Activated naive CD4-positive, alpha-beta T cell treated with Interleukin-2 at 50 U/mL for 16 hours (primary cell): ENCODE measurements around the gene CDH8.
"Not testable (repeated sequence)": the region's sequence is repeated elsewhere in the genome, so short reads cannot be mapped to it uniquely, and the experiment has no call there.

Experiments
- DNase-seq: peaks from one replicate; pipeline ENCODE4 v3.0.0-alpha.2; 2020

Gene CDH8

GRCh38 chr16:61763013-61763412, 273.2 kb downstream of the CDH8 start:
- no peak for DNase-seq

- no peak for DNase-seq
Measured at GRCh38 chr16:61730997-61731396, 305.2 kb downstream of the CDH8 start.

- no peak for DNase-seq
Measured at GRCh38 chr16:61726701-61727100, 309.5 kb downstream of the CDH8 start.

GRCh38 chr16:61726125-61726524, 310.1 kb downstream of the CDH8 start:
- no peak for DNase-seq

- DNase-seq: no peak
Measured at GRCh38 chr16:61721544-61721943, 314.7 kb downstream of the CDH8 start.

DNA sequence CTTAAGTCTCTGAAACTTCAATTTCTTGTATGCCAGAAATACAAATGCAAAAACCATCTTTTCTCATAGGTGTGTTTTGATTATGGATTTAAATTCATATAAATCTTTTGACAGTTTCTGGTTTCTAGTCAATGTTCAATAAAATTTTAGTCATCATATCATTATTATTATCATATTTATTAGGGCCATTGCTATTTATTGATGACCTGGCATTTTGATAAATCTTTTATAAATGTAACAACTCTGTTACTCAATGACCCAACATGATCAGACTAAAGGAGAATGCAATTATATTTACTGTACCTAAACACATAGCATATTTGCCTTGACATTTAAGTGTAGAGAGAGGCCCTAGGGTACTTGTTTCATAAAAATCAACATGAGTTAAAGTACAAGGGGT, 320.8 kb downstream of the CDH8 start:
- DNase-seq: no peak

- DNase-seq: no peak
Measured at GRCh38 chr16:61713787-61714186, 322.5 kb downstream of the CDH8 start.

GRCh38 chr16:61699640-61700039, 336.6 kb downstream of the CDH8 start:
- not testable (repeated sequence) for DNase-seq

DNA sequence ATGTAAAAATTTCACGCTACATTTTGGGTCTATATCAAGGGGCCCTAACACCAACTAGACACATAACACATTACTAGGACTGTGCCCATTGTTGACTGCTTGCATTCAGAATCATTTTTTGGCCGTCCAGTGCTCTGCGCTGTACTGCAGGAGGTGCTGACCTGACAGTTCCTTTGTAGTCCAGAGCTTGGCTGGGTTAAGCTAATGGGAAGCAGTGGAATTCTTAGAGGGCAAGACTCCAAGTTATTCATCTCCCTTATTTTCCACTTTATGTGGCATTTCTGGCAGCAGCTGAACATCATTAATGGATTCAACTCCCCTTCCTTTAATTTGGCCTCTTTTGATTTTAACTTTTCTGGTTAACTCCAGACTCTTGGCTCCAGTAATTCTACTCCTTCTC, 351.7 kb downstream of the CDH8 start:
- no peak for DNase-seq

DNA sequence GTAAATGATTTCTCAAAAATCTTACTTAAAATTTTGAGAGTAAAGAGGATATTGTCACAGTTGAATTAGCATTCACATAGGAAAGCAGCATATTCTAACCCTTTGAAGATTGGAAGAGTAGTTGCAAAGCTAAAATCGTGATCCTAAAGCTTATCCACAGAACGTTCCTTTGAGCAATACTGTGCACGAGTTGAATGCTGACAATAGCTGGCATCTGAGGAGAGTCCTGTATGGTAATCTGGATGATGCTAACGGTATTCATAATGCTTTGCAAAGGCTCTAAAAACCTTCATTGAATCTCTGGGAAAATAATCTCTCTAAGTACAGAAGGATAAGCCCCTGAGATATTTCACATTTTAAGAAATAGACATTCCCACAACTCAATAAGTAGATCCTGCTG, 354.6 kb downstream of the CDH8 start:
- DNase-seq: no peak

DNA sequence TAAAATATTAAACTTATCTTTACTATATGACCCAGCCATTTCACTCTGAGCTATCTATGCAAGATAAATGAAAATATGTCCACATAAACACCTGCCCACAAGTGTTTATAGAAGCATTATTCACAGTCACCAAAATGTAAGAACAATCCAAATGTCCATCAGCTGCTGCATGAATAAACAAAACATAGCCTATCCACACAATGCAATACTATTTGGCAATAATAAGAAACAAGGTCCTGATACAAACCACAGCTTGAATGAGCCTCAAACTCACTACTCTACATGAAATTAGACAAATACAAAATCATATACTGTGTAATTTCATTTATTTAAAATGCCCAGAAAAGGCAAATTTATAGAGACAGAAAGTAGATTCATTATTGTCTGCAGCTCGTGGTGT, 355.1 kb downstream of the CDH8 start:
- no peak for DNase-seq

DNA sequence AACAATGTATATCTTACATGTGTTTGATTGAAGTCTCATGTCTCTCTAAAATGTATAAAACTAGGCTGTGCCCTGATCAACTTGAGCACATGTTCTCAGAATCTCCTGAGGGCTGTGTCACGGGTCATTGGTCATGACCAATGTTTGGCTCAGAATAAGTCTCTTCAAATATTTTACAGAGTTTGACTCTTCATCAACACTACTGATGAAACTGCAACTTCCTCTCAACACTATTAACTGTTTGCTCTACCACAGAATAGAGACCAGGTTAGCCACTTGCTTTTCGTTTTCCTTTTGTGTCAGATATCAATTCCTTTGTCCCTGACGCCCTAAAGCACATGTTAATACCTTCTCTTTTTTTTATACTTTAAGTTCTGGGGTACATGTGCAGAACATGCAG, 358.1 kb downstream of the CDH8 start:
- no peak for DNase-seq

DNA sequence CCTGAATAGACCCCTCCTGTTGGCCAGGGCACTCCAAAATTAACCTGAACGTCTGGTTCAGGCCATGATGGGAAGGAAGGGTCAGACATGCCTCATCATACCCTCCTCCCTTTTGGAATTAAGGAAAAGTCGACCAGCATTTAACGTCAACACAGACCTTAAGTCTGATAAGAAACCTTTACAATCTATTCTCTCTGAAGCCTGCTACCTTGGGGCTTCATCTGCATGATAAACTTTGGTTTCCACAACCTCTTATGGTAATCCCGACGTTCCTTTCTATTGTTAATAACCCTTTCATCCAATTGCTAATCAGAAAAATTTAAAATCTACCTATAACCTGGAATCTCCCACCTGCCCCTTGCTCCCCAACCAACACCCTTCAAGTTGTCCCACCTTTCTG, 358.5 kb downstream of the CDH8 start:
- DNase-seq: no peak

DNA sequence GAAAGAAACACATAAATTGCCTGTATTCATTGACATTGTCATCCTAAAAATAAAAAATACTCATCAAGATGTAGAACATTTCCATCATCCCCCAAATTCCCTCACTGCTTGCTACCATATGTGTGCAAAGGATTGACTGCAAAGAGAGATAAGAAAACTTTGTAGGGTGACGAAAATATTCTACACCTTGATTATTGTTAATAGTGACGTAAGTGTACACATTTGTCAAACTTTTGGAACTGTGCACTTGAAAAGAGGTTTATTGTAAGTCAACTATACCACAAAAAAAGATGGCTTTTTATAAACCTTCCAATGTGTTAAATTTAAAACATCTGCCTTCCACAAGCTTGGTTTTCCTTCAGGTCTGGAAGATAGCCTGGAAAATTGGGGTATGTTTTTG, 359.5 kb downstream of the CDH8 start:
- no peak for DNase-seq

GRCh38 chr16:61671161-61671560, 365.1 kb downstream of the CDH8 start:
- no peak for DNase-seq

- no peak for DNase-seq
Measured at GRCh38 chr16:61665512-61665911, 370.7 kb downstream of the CDH8 start.

DNA sequence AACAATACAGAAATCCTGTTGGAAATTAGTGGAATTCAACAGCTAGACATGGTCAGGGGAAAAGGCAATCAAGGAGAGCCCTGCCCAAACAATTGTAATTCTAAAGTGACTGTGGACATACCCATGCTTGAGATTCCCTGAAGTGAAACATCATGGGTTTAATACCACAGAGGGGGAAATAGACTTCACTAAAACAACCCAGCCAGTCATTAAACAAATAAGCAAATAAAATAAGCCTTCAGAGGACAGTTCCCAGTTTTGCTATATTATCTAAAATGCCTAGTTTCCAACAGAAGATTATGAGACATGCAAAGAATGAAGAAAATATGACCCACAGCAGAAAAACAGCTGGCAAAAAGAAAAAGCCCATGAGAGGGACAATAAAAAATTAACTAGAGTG, 376.3 kb downstream of the CDH8 start:
- no peak for DNase-seq

- DNase-seq: no peak
Measured at GRCh38 chr16:61654962-61655361, 381.3 kb downstream of the CDH8 start.

DNA sequence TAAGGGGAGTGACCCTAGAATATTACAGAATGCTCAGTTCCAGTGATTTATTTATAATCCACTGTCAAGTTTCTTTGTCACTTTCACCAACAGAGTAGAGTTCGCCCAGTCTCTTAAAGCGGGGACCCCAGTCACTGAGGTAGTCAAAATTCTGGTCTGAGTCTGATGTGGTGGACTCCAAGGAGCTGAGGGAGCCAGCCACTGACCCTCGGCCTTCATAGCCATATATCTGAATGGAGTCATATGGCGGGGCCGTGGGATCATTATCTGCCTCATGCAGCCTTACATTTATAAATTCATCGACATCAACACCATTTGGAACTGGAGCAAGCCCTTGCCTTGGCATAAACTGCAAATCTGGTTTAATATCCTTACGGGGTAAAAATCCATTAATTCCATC, 382.7 kb downstream of the CDH8 start:
- DNase-seq: no peak

GRCh38 chr16:61645561-61645960, 390.7 kb downstream of the CDH8 start:
- no peak for DNase-seq

GRCh38 chr16:61644736-61645135, 391.5 kb downstream of the CDH8 start:
- no peak for DNase-seq

- DNase-seq: no peak
Measured at GRCh38 chr16:61617219-61617783, 418.9 kb downstream of the CDH8 start.

GRCh38 chr16:61616088-61616487, 420.1 kb downstream of the CDH8 start:
- DNase-seq: no peak

- DNase-seq: no peak
Measured at GRCh38 chr16:61611847-61612491, 424.3 kb downstream of the CDH8 start.

DNA sequence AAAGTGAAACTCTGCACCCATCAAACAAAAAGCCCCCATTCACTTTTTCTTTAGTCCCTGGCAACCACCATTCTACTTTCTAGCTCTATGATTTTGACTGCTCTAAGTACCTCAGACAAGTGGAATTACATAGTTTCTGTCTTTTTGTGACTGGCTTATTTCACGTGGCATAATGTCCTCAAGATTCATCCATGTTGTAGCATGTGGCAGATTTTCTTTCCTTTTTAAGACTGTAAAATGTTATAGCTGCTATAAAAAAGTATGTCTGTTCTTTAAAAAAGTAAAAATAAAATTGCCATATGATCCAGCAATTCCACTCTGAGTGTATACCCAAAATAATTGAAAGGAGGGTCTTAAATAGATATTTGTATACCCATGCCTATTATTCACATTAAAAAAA, 429.7 kb downstream of the CDH8 start:
- no peak for DNase-seq
